Pancreas (tissue), 10 donors: ENCODE data around the gene SEZ6L. TPM values are rescaled to one million over a fixed set of nuclear protein-coding genes. Genes with fewer than 3 reads are reported as not detected.

Source experiments
- ATAC-seq, 4 donors: fragments of 200-7000 bp; cut with Tn5 transposase; one replicate each; pipeline versions ENCODE4 v1.8.0 to v1.9.1; 2020; ENCODE audit warnings: mild to moderate bottlenecking in 4 of 4, moderate library complexity in 4 of 4
- DNase-seq, 6 donors: peaks; one replicate each; pipeline ENCODE4 v3.0.0-alpha.2; 2020
- FAIRE-seq: peaks from 2 replicates; lab custom pipeline; 2012; peaks lifted over from hg19 to GRCh38; lab: Jason Lieb, UNC
- H3K27ac ChIP-seq, 4 donors: fragments of 200-600 bp; sonication (generic); 1 replicate in 3 of 4; 2 replicates in 1 of 4; pipeline versions ENCODE4 v1.5.0 to v1.8.0; 2020
- H3K27me3 ChIP-seq, 4 donors: fragments of 200-600 bp; one replicate each; pipeline ENCODE4 v1.8.0; 2021
- H3K36me3 ChIP-seq, 3 donors: fragments of 200-600 bp; sonication (generic) in 1 of 3; one replicate each; pipeline versions ENCODE4 v1.5.0 to v1.8.0; 2020 to 2021
- H3K4me1 ChIP-seq, 3 donors: fragments of 200-600 bp; one replicate each; pipeline ENCODE4 v1.8.0; 2021
- H3K4me3 ChIP-seq, 4 donors: fragments of 200-600 bp; sonication (generic) in 2 of 4; one replicate each; pipeline versions ENCODE4 v1.5.0 to v1.8.0; 2020 to 2021
- H3K9me3 ChIP-seq, 4 donors: fragments of 200-600 bp; one replicate each; pipeline ENCODE4 v1.8.0; 2021
- CTCF ChIP-seq, 4 donors: fragments of 200-600 bp; sonication (generic) in 3 of 4; IDR thresholded peaks; one replicate each; pipeline versions ENCODE4 v1.5.0 to v1.8.0; 2021; ENCODE audit warnings: antibody characterized with exemption in 4 of 4
- WGBS, 2 donors: extraction: QIAGEN DNeasy Blood & Tissue Kit; methylation state at CpG; one replicate each; pipeline ENCODE4 v1.1.7; 2013; 5-methylcytosine and 5-hydroxymethylcytosine counted together
- intact Hi-C, 3 donors: fragments of 100-400 bp; cut with DNase I; formaldehyde crosslinking; loops; one replicate each; pipeline versions ENCODE4 v1.11.1 to v1.14.2; 2022
- polyA plus RNA-seq, 2 donors: library from polyadenylated mRNA; stranded (reverse); fragments of 200-250 nt; gene quantifications; one replicate each; pipeline ENCODE4 v1.2.3, GENCODE V29; 2013
- total RNA-seq, 6 donors: library from RNA; stranded (reverse); fragmentation: NEBNext Ultra II Directional in 4 of 6; extraction: Animal tissue kit (Norgen Biotek cat#: 25700) in 4 of 6; gene quantifications; one replicate each; pipeline versions ENCODE4 v1.2.1 to v1.2.4, GENCODE V29; 2021 to 2023
- donor health status: healthy with polysubstance abuse.
- donor health status: DM: no; HTN: no; CAD: no; lungs with moderate emphysema.
- donor health status: DM: no; HTN: no; CAD: no.
- donor health status: control.
- donor health status: control.
- donor health status: Bipolar disorder and iron deficiency.
- donor health status: DM: yes; HTN: yes; CAD: no.
- donor health status: DM: no; HTN: no; CAD: no.
- donor health status: DM: no; HTN: no; CAD: no.
- donor health status: DM: yes; HTN: yes; CAD: no.

Gene SEZ6L
- total and polyA plus RNA-seq, 8 donors = 0.32 to 6.6 (median 2.0) TPM

GRCh38 chr22:26141831-26142230, 27.4 kb upstream of the SEZ6L start:
- 60 to 70% methylated on average over 4 of the region's 4 CpGs for WGBS, 2 donors
- intact Hi-C loops = no loop called here
- no peaks in the 10 kb centered on the region for H3K36me3 ChIP-seq
- H3K4me1 ChIP-seq = no peaks in the 10 kb centered on the region
- no peak overlapping the region for H3K27ac ChIP-seq
- DNase-seq = no peak
- H3K4me3 ChIP-seq = no peak overlapping the region
- no peak for ATAC-seq
- FAIRE-seq = no peak
- no peak for TF ChIP-seq CTCF (IDR thresholded peaks at IDR 0.05)
- no peaks in the 10 kb centered on the region for H3K9me3 ChIP-seq
- H3K27me3 ChIP-seq = no peaks in the 10 kb centered on the region

GRCh38 chr22:26143806-26144325, 25.4 kb upstream of the SEZ6L start:
- Histone ChIP-seq H3K4me3 (no peak overlapping the region), H3K27ac (no peak overlapping the region), H3K4me1 (no peaks in the 10 kb centered on the region), H3K9me3 (no peaks in the 10 kb centered on the region), H3K36me3 (no peaks in the 10 kb centered on the region), H3K27me3 (peaks cover 0 to 6% (median 0%) of the 10 kb centered on the region in 4 donors)
- FAIRE-seq (no peak), ATAC-seq (no peak), DNase-seq (no peak)
- intact Hi-C loops = no loop called here
- no peak for TF ChIP-seq CTCF (IDR thresholded peaks at IDR 0.05)
- WGBS, 2 donors = 52 to 69% methylated on average over 3 of the region's 3 CpGs

- intact Hi-C loops = no loop called here
- ATAC-seq (no peak), DNase-seq (no peak), FAIRE-seq (no peak)
- Histone ChIP-seq H3K4me1 (no peaks in the 10 kb centered on the region), H3K36me3 (no peaks in the 10 kb centered on the region), H3K27ac (no peak overlapping the region), H3K27me3 (peaks cover 0 to 3% (median 0%) of the 10 kb centered on the region in 4 donors), H3K4me3 (no peak overlapping the region), H3K9me3 (no peaks in the 10 kb centered on the region)
- no peak for TF ChIP-seq CTCF (IDR thresholded peaks at IDR 0.05)
These were observed 9.4 kb upstream of the SEZ6L start for GRCh38 chr22:26159886-26160285.

- Histone ChIP-seq H3K27me3 (peaks cover 0 to 3% (median 0%) of the 10 kb centered on the region in 4 donors), H3K36me3 (no peaks in the 10 kb centered on the region), H3K27ac (no peak overlapping the region), H3K9me3 (no peaks in the 10 kb centered on the region), H3K4me1 (no peaks in the 10 kb centered on the region), H3K4me3 (no peak overlapping the region)
- WGBS, 2 donors = 30 to 38% methylated on average over 7 of the region's 7 CpGs
- FAIRE-seq (no peak), ATAC-seq (no peak), DNase-seq (no peak)
- TF ChIP-seq CTCF (IDR thresholded peaks at IDR 0.05) = no peak
- intact Hi-C loops = no loop called here
These were observed 7.5 kb upstream of the SEZ6L start for GRCh38 chr22:26161746-26162145.

- Histone ChIP-seq H3K27me3 (peaks cover 0 to 3% (median 0%) of the 10 kb centered on the region in 4 donors), H3K4me1 (no peaks in the 10 kb centered on the region), H3K4me3 (no peak overlapping the region), H3K27ac (no peak overlapping the region), H3K36me3 (no peaks in the 10 kb centered on the region), H3K9me3 (no peaks in the 10 kb centered on the region)
- 53 to 59% methylated on average over 4 of the region's 4 CpGs for WGBS, 2 donors
- DNase-seq = no peak
- intact Hi-C loops = no loop called here
- TF ChIP-seq CTCF (IDR thresholded peaks at IDR 0.05) = no peak
- FAIRE-seq = no peak
- ATAC-seq = no peak
These were observed 6.3 kb upstream of the SEZ6L start for GRCh38 chr22:26162926-26163325.
